Dendritic cell treated with granulocyte-macrophage colony-stimulating factor and Interleukin-4, amounts not matched to agents 40 ng/mL and 50 ng/mL, for 4 days (primary cell): ENCODE measurements around the gene SKI.

ENCODE experiments used
- H3K27ac Mint-ChIP-seq: one replicate; pipeline ENCODE4 v1.8.0; 2022; ENCODE audit warnings: mild to moderate bottlenecking, mixed read lengths
- H3K27me3 Mint-ChIP-seq: one replicate; pipeline ENCODE4 v1.8.0; 2022; ENCODE audit warnings: mild to moderate bottlenecking, mixed read lengths
- H3K36me3 Mint-ChIP-seq: one replicate; pipeline ENCODE4 v1.8.0; 2022; ENCODE audit warnings: low read depth, mixed read lengths
- H3K4me1 Mint-ChIP-seq: one replicate; pipeline ENCODE4 v1.8.0; 2022; ENCODE audit warnings: low read depth, mixed read lengths
- H3K4me3 Mint-ChIP-seq: one replicate; pipeline ENCODE4 v1.8.0; 2022; ENCODE audit warnings: mild to moderate bottlenecking, moderate library complexity, mixed read lengths
- H3K9me3 Mint-ChIP-seq: one replicate; pipeline ENCODE4 v1.8.0; 2022; ENCODE audit warnings: mixed read lengths
- intact Hi-C: fragments of 100-400 bp; cut with micrococcal nuclease; formaldehyde crosslinking; loops from one replicate; pipeline ENCODE4 v1.15.0; 2022

Gene SKI

GRCh38 chr1:2199042-2199810 is 28.9 kb upstream of the SKI start:
- intact Hi-C loops, result loop anchor here (5.0 kb wide), 2 partner anchors 33 to 348 kb away; no protein-coding TSS in a partner anchor
- no peaks in the 10 kb centered on the region for H3K9me3 Mint-ChIP-seq
- H3K4me1 Mint-ChIP-seq, result peaks cover 46% of the 10 kb centered on the region
- H3K27me3 Mint-ChIP-seq, result no peaks in the 10 kb centered on the region
- peak overlapping the region; percentile 90 for H3K4me3 Mint-ChIP-seq
- peak overlapping the region; percentile 81 for H3K27ac Mint-ChIP-seq
- H3K36me3 Mint-ChIP-seq, result peaks cover 11% of the 10 kb centered on the region

GRCh38 chr1:2200308-2200943 is 27.7 kb upstream of the SKI start:
- intact Hi-C loops, result no loop called here

GRCh38 chr1:2201062-2201461 is 27.1 kb upstream of the SKI start:
- H3K4me1 Mint-ChIP-seq, result peaks cover 55% of the 10 kb centered on the region
- H3K27me3 Mint-ChIP-seq, result peaks cover 2% of the 10 kb centered on the region
- H3K4me3 Mint-ChIP-seq, result no peak overlapping the region
- intact Hi-C loops, result no loop called here
- H3K27ac Mint-ChIP-seq, result no peak overlapping the region
- H3K9me3 Mint-ChIP-seq, result no peaks in the 10 kb centered on the region
- peaks cover 11% of the 10 kb centered on the region for H3K36me3 Mint-ChIP-seq

More at GRCh38 chr1:2200308-2200943, 27.7 kb upstream of the SKI start:
- no peaks in the 10 kb centered on the region for H3K27me3 Mint-ChIP-seq
- H3K9me3 Mint-ChIP-seq, result no peaks in the 10 kb centered on the region
- H3K4me3 Mint-ChIP-seq, result peak overlapping the region; percentile 90
- H3K36me3 Mint-ChIP-seq, result peaks cover 11% of the 10 kb centered on the region
- peaks cover 50% of the 10 kb centered on the region for H3K4me1 Mint-ChIP-seq
- peak overlapping the region; percentile 81 for H3K27ac Mint-ChIP-seq

GRCh38 chr1:2202008-2202575 is 26.0 kb upstream of the SKI start:
- H3K36me3 Mint-ChIP-seq, result peaks cover 11% of the 10 kb centered on the region
- H3K27ac Mint-ChIP-seq, result no peak overlapping the region
- peaks cover 65% of the 10 kb centered on the region for H3K4me1 Mint-ChIP-seq
- H3K27me3 Mint-ChIP-seq, result peaks cover 7% of the 10 kb centered on the region
- no peaks in the 10 kb centered on the region for H3K9me3 Mint-ChIP-seq
- intact Hi-C loops, result no loop called here
- H3K4me3 Mint-ChIP-seq, result no peak overlapping the region

- no peaks in the 10 kb centered on the region for H3K9me3 Mint-ChIP-seq
- peaks cover 12% of the 10 kb centered on the region for H3K27me3 Mint-ChIP-seq
- H3K4me3 Mint-ChIP-seq, result no peak overlapping the region
- peak overlapping the region; percentile 59 for H3K27ac Mint-ChIP-seq
- H3K36me3 Mint-ChIP-seq, result peaks cover 11% of the 10 kb centered on the region
- peaks cover 74% of the 10 kb centered on the region for H3K4me1 Mint-ChIP-seq
- intact Hi-C loops, result no loop called here
Measured at GRCh38 chr1:2202843-2203601, 25.1 kb upstream of the SKI start.

- intact Hi-C loops, result no loop called here
- Mint-ChIP-seq H3K4me3 (peak overlapping the region; percentile 78), H3K4me1 (peaks cover 74% of the 10 kb centered on the region), H3K9me3 (no peaks in the 10 kb centered on the region), H3K27ac (peak overlapping the region; percentile 74), H3K36me3 (peaks cover 11% of the 10 kb centered on the region), H3K27me3 (peaks cover 17% of the 10 kb centered on the region)
Measured at GRCh38 chr1:2203671-2204414, 24.3 kb upstream of the SKI start.

- H3K36me3 Mint-ChIP-seq, result peaks cover 7% of the 10 kb centered on the region
- H3K9me3 Mint-ChIP-seq, result no peaks in the 10 kb centered on the region
- H3K4me1 Mint-ChIP-seq, result peaks cover 73% of the 10 kb centered on the region
- intact Hi-C loops, result no loop called here
- peak overlapping the region; percentile 78 for H3K4me3 Mint-ChIP-seq
- H3K27me3 Mint-ChIP-seq, result peaks cover 23% of the 10 kb centered on the region
- peak overlapping the region; percentile 74 for H3K27ac Mint-ChIP-seq
Measured at GRCh38 chr1:2204415-2205190, 23.5 kb upstream of the SKI start.

- Mint-ChIP-seq H3K27me3 (peaks cover 25% of the 10 kb centered on the region), H3K9me3 (no peaks in the 10 kb centered on the region), H3K36me3 (peaks cover 6% of the 10 kb centered on the region), H3K27ac (peak overlapping the region; percentile 74), H3K4me1 (peaks cover 68% of the 10 kb centered on the region), H3K4me3 (peak overlapping the region; percentile 79)
- intact Hi-C loops, result no loop called here
Measured at GRCh38 chr1:2205191-2205952, 22.7 kb upstream of the SKI start.

- H3K27me3 Mint-ChIP-seq, result peaks cover 25% of the 10 kb centered on the region
- peak overlapping the region; percentile 30 for H3K27ac Mint-ChIP-seq
- H3K9me3 Mint-ChIP-seq, result no peaks in the 10 kb centered on the region
- H3K36me3 Mint-ChIP-seq, result peaks cover 6% of the 10 kb centered on the region
- intact Hi-C loops, result no loop called here
- peaks cover 62% of the 10 kb centered on the region for H3K4me1 Mint-ChIP-seq
- H3K4me3 Mint-ChIP-seq, result no peak overlapping the region
Measured at GRCh38 chr1:2206813-2207487, 21.2 kb upstream of the SKI start.

- Mint-ChIP-seq H3K4me3 (no peak overlapping the region), H3K9me3 (no peaks in the 10 kb centered on the region), H3K27ac (peak overlapping the region; percentile 40), H3K4me1 (peaks cover 62% of the 10 kb centered on the region), H3K27me3 (peaks cover 25% of the 10 kb centered on the region), H3K36me3 (no peaks in the 10 kb centered on the region)
- intact Hi-C loops, result no loop called here
Measured at GRCh38 chr1:2208309-2209239, 19.5 kb upstream of the SKI start.

GRCh38 chr1:2209400-2210083 is 18.6 kb upstream of the SKI start:
- Mint-ChIP-seq H3K27me3 (peaks cover 25% of the 10 kb centered on the region), H3K36me3 (no peaks in the 10 kb centered on the region), H3K9me3 (no peaks in the 10 kb centered on the region), H3K27ac (peak overlapping the region; percentile 31), H3K4me3 (no peak overlapping the region), H3K4me1 (peaks cover 60% of the 10 kb centered on the region)
- intact Hi-C loops, result no loop called here
